Astrocyte (in vitro differentiated cells and primary cell): ENCODE data around the gene RAB8B.

Experiments used
- EZH2 ChIP-seq: IDR thresholded peaks from 2 replicates; pipeline ENCODE4 v1.6.1; 2012; ENCODE audit warnings: mild to moderate bottlenecking, low read length, inconsistent platforms; ENCODE audit not compliant: insufficient read depth
- TF ChIP-seq, protein P1 (sequence below): IDR thresholded peaks from 2 replicates; pipeline ENCODE4 v1.5.1; 2011; ENCODE audit warnings: low read depth, mild to moderate bottlenecking, inconsistent platforms, low read length, moderate library complexity; ENCODE audit not compliant: insufficient read depth

DNA sequence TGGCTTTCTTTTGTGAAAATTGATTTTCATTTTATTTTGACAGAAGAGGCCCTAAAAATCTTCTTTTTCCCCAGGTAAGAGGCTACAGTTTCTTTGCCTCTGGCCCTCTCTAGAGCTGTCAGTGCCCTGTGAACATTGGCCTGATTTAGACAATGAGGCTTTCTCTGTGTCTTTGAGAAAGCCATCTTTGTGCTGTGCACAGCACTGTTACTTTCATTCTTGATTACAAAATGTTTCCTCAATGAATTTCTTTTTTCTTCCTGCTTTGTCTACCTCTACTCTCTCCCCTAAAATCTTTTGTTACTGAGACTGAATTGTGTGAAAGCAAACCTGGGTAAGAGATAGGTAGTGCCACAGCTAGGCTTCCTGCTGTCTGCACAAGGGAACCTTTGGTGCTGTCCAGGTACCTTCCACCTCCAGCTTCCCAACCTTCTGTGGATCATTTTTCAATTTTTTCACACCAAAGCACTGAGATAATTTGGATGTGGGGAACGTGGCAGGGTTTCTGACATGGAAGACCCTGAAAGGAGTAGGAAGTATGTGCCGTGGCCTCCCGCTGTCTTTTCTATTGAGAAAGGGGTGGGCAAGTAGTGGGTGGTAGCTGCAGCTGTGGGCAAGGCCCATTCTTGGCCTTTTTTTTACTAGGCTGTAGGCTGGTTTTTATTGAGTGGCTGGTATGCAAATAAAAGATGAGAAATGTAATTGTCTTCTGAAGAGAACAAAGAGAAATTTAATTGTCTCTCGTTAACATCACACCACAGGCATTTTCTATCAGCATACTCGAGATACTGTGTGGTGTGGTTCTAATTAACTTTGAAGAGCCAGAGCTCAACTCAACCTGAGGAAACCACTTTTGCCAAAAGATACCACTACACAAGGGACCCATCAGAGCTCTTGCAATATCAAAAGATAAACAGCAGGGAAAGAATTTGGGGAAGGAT, 21.0 kb downstream of the RAB8B start:
- TF ChIP-seq, protein P1, sequence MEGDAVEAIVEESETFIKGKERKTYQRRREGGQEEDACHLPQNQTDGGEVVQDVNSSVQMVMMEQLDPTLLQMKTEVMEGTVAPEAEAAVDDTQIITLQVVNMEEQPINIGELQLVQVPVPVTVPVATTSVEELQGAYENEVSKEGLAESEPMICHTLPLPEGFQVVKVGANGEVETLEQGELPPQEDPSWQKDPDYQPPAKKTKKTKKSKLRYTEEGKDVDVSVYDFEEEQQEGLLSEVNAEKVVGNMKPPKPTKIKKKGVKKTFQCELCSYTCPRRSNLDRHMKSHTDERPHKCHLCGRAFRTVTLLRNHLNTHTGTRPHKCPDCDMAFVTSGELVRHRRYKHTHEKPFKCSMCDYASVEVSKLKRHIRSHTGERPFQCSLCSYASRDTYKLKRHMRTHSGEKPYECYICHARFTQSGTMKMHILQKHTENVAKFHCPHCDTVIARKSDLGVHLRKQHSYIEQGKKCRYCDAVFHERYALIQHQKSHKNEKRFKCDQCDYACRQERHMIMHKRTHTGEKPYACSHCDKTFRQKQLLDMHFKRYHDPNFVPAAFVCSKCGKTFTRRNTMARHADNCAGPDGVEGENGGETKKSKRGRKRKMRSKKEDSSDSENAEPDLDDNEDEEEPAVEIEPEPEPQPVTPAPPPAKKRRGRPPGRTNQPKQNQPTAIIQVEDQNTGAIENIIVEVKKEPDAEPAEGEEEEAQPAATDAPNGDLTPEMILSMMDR = no peak
- TF ChIP-seq EZH2 = no peak
